Activated CD4-positive, alpha-beta T cell treated with anti-CD3 and anti-CD28 coated beads for 36 hours (primary cell): ENCODE results near the gene PPFIA2. TPM values are rescaled to one million over a fixed set of nuclear protein-coding genes. Genes with fewer than 3 reads are reported as not detected.
A peak's percentile ranks its signal among the peaks of the same experiment; 100 is the strongest.

ENCODE experiments used
- ATAC-seq: fragments of 200-7000 bp; cut with Tn5 transposase; one replicate; pipeline ENCODE4 v1.10.0; 2021; ENCODE audit warnings: mild to moderate bottlenecking, moderate library complexity
- CTCF ChIA-PET: fragments of 350-600 bp; sonication (Branson Sonifier 250); formaldehyde crosslinking; loops from one replicate; lab custom pipeline; 2021; ENCODE audit warnings: antibody characterized with exemption; lab: Charles Lee
- POLR2A ChIA-PET: fragments of 350-600 bp; sonication (Branson Sonifier 250); formaldehyde crosslinking; loops from one replicate; lab custom pipeline; 2021; ENCODE audit warnings: antibody characterized with exemption, inconsistent platforms; lab: Charles Lee
- DNase-seq: peaks from one replicate; pipeline ENCODE4 v3.0.0-alpha.2; 2020
- H3K27ac Mint-ChIP-seq: one replicate; pipeline ENCODE4 v1.8.0; 2021; ENCODE audit warnings: mixed read lengths
- H3K27me3 Mint-ChIP-seq: one replicate; pipeline ENCODE4 v1.8.0; 2021; ENCODE audit warnings: mixed read lengths
- H3K36me3 Mint-ChIP-seq: one replicate; pipeline ENCODE4 v1.8.0; 2021; ENCODE audit warnings: low read depth, mixed read lengths
- H3K4me1 Mint-ChIP-seq: one replicate; pipeline ENCODE4 v1.8.0; 2021; ENCODE audit warnings: mixed read lengths
- H3K4me3 Mint-ChIP-seq: one replicate; pipeline ENCODE4 v1.8.0; 2021; ENCODE audit warnings: mild to moderate bottlenecking, moderate library complexity, mixed read lengths
- H3K9me3 Mint-ChIP-seq: one replicate; pipeline ENCODE4 v1.8.0; 2021; ENCODE audit warnings: low read depth, mixed read lengths
- intact Hi-C, 2 experiments: fragments of 100-400 bp; cut with DNase I in 1 of 2; cut with micrococcal nuclease in 1 of 2; formaldehyde crosslinking; loops; one replicate each; pipeline versions ENCODE4 v1.14.2 to v1.15.1; 2022 to 2024; cut with DNase I, micrococcal nuclease
- total RNA-seq, 2 experiments: library from RNA; stranded (reverse); gene quantifications; one replicate each; pipeline ENCODE4 v1.2.3, GENCODE V29; 2021

The PPFIA2 gene
- total RNA-seq, 2 experiments from 2014 or later, result not detected

DNA sequence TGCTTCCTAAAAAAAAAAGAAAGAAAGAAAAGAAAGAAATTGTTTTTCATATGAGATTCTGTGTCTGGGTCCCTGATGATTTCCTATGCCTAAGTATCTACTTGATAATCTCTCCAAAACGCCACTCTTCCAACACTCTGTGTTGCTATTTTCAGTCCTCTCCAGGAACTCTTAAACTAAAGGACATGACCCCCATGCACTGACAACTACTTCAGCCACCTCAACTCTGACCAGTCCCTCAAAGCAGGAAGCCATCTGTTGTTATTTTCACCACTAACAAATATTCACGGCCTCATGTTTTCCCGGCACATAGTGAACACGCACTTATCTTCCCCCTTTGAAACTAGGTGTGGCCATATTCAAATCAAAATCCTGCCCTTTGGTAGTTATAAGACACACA is 259.3 kb downstream of the PPFIA2 start:
- no peaks in the 10 kb centered on the region for H3K27me3 Mint-ChIP-seq
- H3K36me3 Mint-ChIP-seq, result no peaks in the 10 kb centered on the region
- H3K4me1 Mint-ChIP-seq, result no peaks in the 10 kb centered on the region
- no peak overlapping the region for H3K27ac Mint-ChIP-seq
- H3K4me3 Mint-ChIP-seq, result no peak overlapping the region
- ChIA-PET POLR2A (no interaction called here), CTCF (no interaction called here)
- no peaks in the 10 kb centered on the region for H3K9me3 Mint-ChIP-seq
- intact Hi-C loops, result no loop called here
- ATAC-seq, result no peak
- no peak for DNase-seq

DNA sequence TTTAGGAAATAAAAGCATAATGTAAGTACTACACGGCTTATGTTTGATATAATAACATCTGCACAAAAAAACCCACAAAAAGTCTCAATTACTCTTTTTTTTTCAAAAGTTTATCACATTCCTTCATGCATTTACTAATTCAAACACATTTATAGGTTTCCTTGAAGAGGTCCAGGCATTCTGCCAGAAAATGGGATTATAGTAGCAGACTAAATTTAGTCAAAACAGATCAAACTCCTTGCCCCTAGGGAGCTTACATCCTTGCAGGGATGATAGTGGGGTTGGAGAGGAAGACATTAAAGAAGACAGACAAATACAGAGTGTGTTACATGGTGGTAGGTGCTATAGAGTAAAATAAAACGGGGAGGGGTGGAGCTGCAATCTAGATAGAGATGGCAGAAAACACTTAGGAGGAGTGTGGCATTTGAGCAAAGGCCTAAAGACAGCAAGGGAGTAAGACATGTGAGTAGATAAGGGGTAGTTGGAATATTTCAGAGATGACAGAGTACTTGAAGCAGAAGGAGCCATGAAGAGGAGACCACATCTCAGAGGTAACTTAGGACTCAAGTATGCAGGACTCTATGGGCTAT is 266.9 kb downstream of the PPFIA2 start:
- DNase-seq (no peak), ATAC-seq (no peak)
- intact Hi-C loops, result no loop called here
- CTCF ChIA-PET, result no interaction called here
- POLR2A ChIA-PET, result no interaction called here
- no peak overlapping the region for H3K27ac Mint-ChIP-seq
- no peaks in the 10 kb centered on the region for H3K36me3 Mint-ChIP-seq
- H3K9me3 Mint-ChIP-seq, result no peaks in the 10 kb centered on the region
- no peak overlapping the region for H3K4me3 Mint-ChIP-seq
- no peaks in the 10 kb centered on the region for H3K4me1 Mint-ChIP-seq
- H3K27me3 Mint-ChIP-seq, result no peaks in the 10 kb centered on the region

DNA sequence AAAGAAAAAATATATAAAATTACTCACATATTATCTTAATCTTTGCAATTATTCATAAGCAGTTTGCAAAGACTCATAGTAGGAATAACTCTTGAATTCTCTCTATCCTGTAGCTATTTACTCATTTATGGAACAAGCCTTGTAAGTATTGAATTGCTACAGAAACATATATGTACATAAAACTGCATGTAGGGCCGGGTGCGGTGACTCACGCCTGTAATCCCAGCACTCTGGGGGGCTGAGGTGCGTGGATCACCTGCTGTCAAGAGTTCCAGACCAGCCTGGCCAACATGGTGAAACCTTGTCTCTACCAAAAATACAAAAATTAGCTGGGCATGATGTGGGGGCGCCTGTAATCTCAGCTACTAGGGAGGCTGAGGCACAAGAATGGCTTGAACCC is 286.2 kb downstream of the PPFIA2 start:
- ATAC-seq, result no peak

DNA sequence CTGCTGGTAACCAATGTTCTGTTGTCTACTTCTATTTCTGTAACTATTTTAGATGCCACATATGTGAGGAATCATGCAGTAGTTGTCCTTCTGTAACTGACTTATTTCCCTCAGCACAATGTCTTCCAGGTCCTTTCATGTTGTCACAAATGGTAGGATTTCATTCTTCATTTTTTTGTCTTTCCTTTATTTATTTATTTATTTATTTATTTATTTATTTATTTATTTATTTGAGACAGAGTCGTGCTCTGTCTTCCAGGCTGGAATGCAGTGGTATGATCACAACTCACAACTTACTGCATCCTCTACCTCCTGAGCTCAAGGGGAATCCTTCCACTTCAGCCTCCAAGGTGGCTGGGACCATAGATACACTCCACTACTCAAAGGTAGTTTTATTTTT is 288.2 kb downstream of the PPFIA2 start:
- H3K27me3 Mint-ChIP-seq, result no peaks in the 10 kb centered on the region
- DNase-seq, result no peak
- no peak overlapping the region for H3K4me3 Mint-ChIP-seq
- ATAC-seq, result no peak
- H3K36me3 Mint-ChIP-seq, result no peaks in the 10 kb centered on the region
- ChIA-PET POLR2A (no interaction called here), CTCF (no interaction called here)
- no peak overlapping the region for H3K27ac Mint-ChIP-seq
- H3K4me1 Mint-ChIP-seq, result no peaks in the 10 kb centered on the region
- intact Hi-C loops, result no loop called here
- no peaks in the 10 kb centered on the region for H3K9me3 Mint-ChIP-seq

More for the DNA sequence above, 286.2 kb downstream of the PPFIA2 start:
- intact Hi-C loops, result no loop called here
- Mint-ChIP-seq H3K27me3 (no peaks in the 10 kb centered on the region), H3K4me3 (no peak overlapping the region), H3K4me1 (no peaks in the 10 kb centered on the region), H3K27ac (no peak overlapping the region), H3K36me3 (no peaks in the 10 kb centered on the region), H3K9me3 (no peaks in the 10 kb centered on the region)
- DNase-seq, result no peak
- CTCF ChIA-PET, result no interaction called here
- POLR2A ChIA-PET, result no interaction called here

DNA sequence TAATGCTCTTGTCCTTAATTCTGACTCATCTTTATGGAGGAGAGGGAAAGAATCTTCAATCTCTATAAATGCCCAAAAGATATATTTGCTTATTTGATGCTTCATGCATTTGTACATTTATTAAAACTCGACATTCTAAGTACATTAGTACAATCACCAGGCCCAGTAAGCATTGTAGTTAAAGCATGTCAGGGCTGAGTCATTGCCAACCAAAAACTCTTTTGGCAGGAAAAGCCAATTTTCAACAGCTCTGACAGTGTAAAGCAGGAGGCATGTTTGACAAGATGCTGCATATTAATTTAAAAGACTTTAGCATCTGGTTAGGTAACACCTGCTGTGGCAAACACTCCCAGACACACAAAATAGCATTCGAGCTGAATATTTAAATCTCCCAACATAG is 290.9 kb downstream of the PPFIA2 start:
- CTCF ChIA-PET, result no interaction called here
- POLR2A ChIA-PET, result no interaction called here
- intact Hi-C loops, result no loop called here
- Mint-ChIP-seq H3K27ac (no peak overlapping the region), H3K9me3 (no peaks in the 10 kb centered on the region), H3K27me3 (no peaks in the 10 kb centered on the region), H3K4me1 (no peaks in the 10 kb centered on the region), H3K4me3 (no peak overlapping the region), H3K36me3 (no peaks in the 10 kb centered on the region)
- ATAC-seq (no peak), DNase-seq (no peak)

DNA sequence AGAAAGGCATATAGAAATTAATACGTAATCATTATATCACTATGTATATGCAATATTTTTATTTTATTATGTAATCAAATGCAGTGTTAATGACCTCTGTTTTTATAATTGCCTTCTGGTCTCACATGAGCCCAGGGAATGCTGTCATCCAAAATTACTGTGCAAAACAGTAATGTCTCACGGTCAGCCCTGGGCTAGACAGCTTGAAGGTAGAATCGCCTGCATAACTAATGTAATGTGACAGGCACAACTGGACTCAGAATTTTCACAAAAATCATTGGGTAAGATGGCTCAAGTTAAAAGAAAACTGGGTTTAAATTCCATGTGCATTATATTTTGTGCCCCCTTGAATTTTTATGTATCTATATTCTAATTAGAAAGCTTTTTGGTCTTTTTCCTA is 293.3 kb downstream of the PPFIA2 start:
- no peaks in the 10 kb centered on the region for H3K9me3 Mint-ChIP-seq
- ATAC-seq (no peak), DNase-seq (no peak)
- H3K4me1 Mint-ChIP-seq, result no peaks in the 10 kb centered on the region
- ChIA-PET POLR2A (no interaction called here), CTCF (no interaction called here)
- no peak overlapping the region for H3K27ac Mint-ChIP-seq
- no peak overlapping the region for H3K4me3 Mint-ChIP-seq
- no peaks in the 10 kb centered on the region for H3K36me3 Mint-ChIP-seq
- no peaks in the 10 kb centered on the region for H3K27me3 Mint-ChIP-seq
- intact Hi-C loops, result no loop called here

DNA sequence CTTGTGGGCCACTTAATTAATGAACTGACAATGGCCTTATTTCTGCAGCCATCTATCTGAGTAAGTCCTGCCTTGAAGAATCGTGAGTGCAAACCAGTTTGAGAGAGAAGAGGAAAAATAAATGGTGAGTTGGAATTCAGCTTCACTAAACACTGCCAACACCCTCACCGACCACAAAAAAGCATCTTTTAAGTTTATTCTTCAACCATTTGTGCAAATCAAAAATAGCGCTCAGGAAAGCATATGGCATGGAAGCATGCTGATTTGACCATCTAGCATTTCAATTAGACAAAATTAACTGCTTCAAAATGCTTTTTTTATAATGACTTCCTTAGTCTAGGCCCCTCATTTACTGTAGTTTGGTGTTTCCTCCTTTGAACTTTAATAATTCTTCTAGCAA is 294.0 kb downstream of the PPFIA2 start:
- CTCF ChIA-PET, result interaction anchor here (1.1 kb wide), 1 partner anchor 12 kb away, joined by 4 read pairs; no protein-coding TSS in a partner anchor
- ATAC-seq, result no peak
- no peaks in the 10 kb centered on the region for H3K36me3 Mint-ChIP-seq
- no peaks in the 10 kb centered on the region for H3K9me3 Mint-ChIP-seq
- no peak overlapping the region for H3K4me3 Mint-ChIP-seq
- H3K27me3 Mint-ChIP-seq, result no peaks in the 10 kb centered on the region
- no peak overlapping the region for H3K27ac Mint-ChIP-seq
- DNase-seq, result no peak
- POLR2A ChIA-PET, result no interaction called here
- intact Hi-C loops, result no loop called here
- no peaks in the 10 kb centered on the region for H3K4me1 Mint-ChIP-seq

DNA sequence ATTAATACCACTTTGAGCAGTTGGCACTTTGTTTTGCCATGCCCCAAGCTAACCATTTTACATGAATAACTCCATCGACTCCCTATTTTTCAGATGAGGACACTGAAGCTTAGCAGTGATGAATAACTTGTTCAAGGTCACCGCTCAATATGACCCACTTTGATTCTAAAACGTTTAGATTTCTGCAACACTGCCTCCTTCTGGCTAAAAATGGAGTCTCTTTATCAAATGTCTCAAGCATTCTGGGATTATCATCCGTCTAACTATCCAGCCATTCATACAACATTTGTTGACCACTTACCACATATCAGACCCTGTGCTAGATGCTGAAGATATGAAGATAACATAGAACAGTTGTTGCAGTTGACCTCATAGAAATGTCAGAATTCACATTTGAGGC is 298.0 kb downstream of the PPFIA2 start:
- H3K27me3 Mint-ChIP-seq, result no peaks in the 10 kb centered on the region
- no peaks in the 10 kb centered on the region for H3K36me3 Mint-ChIP-seq
- ATAC-seq (no peak), DNase-seq (no peak)
- no peaks in the 10 kb centered on the region for H3K4me1 Mint-ChIP-seq
- no peak overlapping the region for H3K27ac Mint-ChIP-seq
- ChIA-PET POLR2A (no interaction called here), CTCF (interaction anchor here (0.9 kb wide), 1 partner anchor 25 kb away, joined by 3 read pairs; no protein-coding TSS in a partner anchor)
- no peaks in the 10 kb centered on the region for H3K9me3 Mint-ChIP-seq
- intact Hi-C loops, result no loop called here
- H3K4me3 Mint-ChIP-seq, result no peak overlapping the region

DNA sequence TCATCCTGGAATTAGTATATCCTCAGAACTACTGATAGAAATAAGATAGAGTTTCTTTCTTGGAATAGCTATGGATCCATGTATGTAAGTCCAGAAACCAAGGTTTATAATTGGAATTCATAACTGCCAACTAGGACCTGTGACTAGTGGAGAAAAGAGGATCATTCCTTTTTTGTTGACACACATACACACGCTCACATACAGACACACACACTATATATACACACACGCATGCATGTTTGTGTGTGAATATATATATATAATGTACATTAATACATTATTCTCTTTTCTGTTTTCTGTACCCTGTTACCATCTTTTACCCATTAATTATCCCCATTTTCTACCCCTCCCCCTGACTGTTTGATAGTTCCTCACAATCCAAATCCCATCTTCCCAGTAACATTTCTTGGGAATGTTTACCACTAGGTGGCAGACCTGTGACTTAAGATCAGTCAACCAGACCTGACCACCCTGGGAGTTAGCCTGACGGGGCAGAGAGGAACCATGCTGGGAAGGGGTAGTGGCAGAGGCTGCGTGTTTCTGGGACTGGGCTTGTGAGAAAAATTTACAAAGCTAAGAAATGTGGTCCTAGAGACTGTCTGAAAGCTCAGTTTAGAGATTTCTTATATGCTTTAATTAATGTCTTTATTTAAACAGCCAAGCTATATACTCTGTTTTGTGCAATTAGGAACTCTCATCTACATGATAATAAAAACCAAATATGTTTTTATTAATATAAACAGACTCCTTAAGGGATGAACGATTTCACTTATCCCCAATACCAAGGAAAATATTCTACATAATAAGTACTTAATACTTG is 308.0 kb downstream of the PPFIA2 start:
- no peaks in the 10 kb centered on the region for H3K9me3 Mint-ChIP-seq
- CTCF ChIA-PET, result interaction anchor here (0.9 kb wide), 1 partner anchor 9 kb away, joined by 3 read pairs; no protein-coding TSS in a partner anchor

DNA sequence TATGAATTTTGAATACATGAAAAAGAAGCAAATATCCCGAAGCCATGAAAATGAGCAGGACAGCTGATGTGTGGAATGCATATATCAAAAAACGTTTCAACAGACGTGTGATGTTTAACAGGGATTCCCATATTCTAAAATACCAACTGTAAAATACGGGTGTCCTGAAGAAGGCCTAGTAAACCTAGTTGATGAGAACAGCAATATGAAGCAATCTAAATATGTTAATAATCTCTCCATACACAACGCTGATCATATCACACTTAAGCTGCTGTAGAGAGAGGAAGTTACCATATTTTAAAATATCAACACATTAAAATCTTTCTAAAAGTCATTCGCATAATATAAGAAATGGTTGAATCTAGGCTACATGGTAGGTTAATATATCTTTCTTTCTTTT is 317.5 kb downstream of the PPFIA2 start:
- DNase-seq (no peak), ATAC-seq (no peak)
- CTCF ChIA-PET, result interaction anchor here (1.0 to 1.4 kb wide), 2 partner anchors 10 to 13 kb away, joined by 3 read pairs; no protein-coding TSS in a partner anchor
- Mint-ChIP-seq H3K4me3 (no peak overlapping the region), H3K27me3 (no peaks in the 10 kb centered on the region), H3K9me3 (no peaks in the 10 kb centered on the region), H3K36me3 (no peaks in the 10 kb centered on the region), H3K4me1 (no peaks in the 10 kb centered on the region), H3K27ac (no peak overlapping the region)
- intact Hi-C loops, result no loop called here
- POLR2A ChIA-PET, result no interaction called here

More for the DNA sequence above, 308.0 kb downstream of the PPFIA2 start:
- Mint-ChIP-seq H3K4me3 (no peak overlapping the region), H3K27ac (no peak overlapping the region), H3K27me3 (no peaks in the 10 kb centered on the region), H3K36me3 (no peaks in the 10 kb centered on the region), H3K4me1 (no peaks in the 10 kb centered on the region)
- POLR2A ChIA-PET, result no interaction called here
- intact Hi-C loops, result loop anchor here (1.0 to 5.0 kb wide), 2 partner anchors 176 kb away; no protein-coding TSS in a partner anchor
- ATAC-seq, result no peak
- DNase-seq, result peak; percentile 10

DNA sequence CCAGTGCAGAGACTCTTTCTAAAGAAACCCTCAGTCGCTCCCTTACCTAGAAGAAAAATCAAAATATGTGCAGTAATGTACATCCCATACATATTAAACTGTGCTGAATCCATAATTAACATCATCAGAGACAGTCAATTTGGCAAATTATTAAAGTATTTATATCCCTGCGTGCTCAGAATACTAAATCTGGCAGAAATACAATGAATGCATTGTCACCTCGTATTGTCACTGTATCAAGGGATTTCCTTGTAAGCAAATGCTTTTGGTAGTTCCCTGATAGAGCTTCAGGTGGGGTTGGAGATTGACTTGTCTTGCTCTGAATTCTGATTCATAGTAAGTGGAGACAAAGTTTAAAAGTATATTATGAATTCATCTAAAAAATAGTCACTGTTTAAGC is 319.1 kb downstream of the PPFIA2 start:
- Mint-ChIP-seq H3K36me3 (no peaks in the 10 kb centered on the region), H3K27me3 (no peaks in the 10 kb centered on the region), H3K9me3 (no peaks in the 10 kb centered on the region), H3K27ac (no peak overlapping the region), H3K4me1 (no peaks in the 10 kb centered on the region), H3K4me3 (no peak overlapping the region)
- DNase-seq (no peak), ATAC-seq (no peak)
- intact Hi-C loops, result no loop called here
- POLR2A ChIA-PET, result no interaction called here
- CTCF ChIA-PET, result interaction anchor here (0.7 to 1.6 kb wide), 2 partner anchors 16 to 118 kb away, joined by 3 to 4 read pairs; no protein-coding TSS in a partner anchor

DNA sequence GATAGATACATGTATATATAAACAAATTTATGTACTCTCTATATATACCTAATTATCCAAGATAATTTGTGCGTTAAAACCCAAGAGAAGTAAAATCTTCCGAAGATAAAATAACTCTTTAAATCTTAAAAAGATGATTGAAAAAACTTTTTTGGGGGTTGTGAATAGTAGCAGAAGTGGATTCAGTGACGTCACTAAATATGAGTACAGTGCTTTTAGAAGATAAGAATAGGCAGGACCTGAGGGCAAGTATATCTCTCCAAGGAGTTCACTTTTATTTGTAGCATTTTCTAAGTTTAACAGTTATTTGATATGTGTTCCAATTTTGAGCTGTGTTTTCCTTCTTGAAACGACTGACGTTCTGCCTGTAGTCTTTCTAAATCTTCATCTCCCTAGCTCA is 319.8 kb downstream of the PPFIA2 start:
- ATAC-seq (no peak), DNase-seq (no peak)
- Mint-ChIP-seq H3K36me3 (no peaks in the 10 kb centered on the region), H3K9me3 (no peaks in the 10 kb centered on the region), H3K27ac (no peak overlapping the region), H3K4me1 (no peaks in the 10 kb centered on the region), H3K27me3 (no peaks in the 10 kb centered on the region), H3K4me3 (no peak overlapping the region)
- intact Hi-C loops, result no loop called here
- ChIA-PET CTCF (no interaction called here), POLR2A (no interaction called here)
